Measurements from ENCODE around the gene PAX3.

DNA sequence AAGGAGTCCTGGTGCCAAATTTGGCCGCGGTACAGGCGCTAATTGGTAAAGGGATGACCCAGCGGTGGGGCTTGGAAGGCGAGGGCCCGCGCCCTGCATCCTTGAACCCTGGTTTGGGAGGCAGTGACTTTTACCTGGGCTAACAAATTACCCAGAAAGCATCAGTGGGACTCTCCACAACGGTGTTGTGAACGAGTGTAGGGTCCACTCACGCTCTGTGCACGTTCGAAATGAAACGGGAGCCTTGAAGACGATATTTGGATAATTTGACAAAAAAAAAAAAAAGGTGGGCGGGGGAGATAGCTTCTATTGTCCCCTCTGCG lies 3.0 kb upstream of the PAX3 start:
- TF ChIP-seq, protein P1, sequence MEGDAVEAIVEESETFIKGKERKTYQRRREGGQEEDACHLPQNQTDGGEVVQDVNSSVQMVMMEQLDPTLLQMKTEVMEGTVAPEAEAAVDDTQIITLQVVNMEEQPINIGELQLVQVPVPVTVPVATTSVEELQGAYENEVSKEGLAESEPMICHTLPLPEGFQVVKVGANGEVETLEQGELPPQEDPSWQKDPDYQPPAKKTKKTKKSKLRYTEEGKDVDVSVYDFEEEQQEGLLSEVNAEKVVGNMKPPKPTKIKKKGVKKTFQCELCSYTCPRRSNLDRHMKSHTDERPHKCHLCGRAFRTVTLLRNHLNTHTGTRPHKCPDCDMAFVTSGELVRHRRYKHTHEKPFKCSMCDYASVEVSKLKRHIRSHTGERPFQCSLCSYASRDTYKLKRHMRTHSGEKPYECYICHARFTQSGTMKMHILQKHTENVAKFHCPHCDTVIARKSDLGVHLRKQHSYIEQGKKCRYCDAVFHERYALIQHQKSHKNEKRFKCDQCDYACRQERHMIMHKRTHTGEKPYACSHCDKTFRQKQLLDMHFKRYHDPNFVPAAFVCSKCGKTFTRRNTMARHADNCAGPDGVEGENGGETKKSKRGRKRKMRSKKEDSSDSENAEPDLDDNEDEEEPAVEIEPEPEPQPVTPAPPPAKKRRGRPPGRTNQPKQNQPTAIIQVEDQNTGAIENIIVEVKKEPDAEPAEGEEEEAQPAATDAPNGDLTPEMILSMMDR (IDR thresholded peaks at IDR 0.05), result no peak
- no peak for TF ChIP-seq POLR2AphosphoS5 (IDR thresholded peaks at IDR 0.05)
